Calu3 (cell line): ENCODE results near the gene GSG1. TPM values are rescaled to one million over a fixed set of nuclear protein-coding genes. Genes with fewer than 3 reads are reported as not detected.

Experiments used
- BruUV-seq: library from RNA; stranded (reverse); fragments of 400-500 nt; replicated peaks from 2 replicates; lab custom pipeline; 2021; lab: Mats Ljungman, UMichigan
- CTCF ChIA-PET: fragments of 300-600 bp; sonication (Branson Sonifier 250); formaldehyde crosslinking; loops from one replicate; lab custom pipeline; 2022; ENCODE audit warnings: antibody characterized with exemption; lab: Charles Lee
- DNase-seq: peaks from one replicate; pipeline ENCODE4 v3.0.0; 2022
- H3K27ac Mint-ChIP-seq: one replicate; pipeline ENCODE4 v1.8.0; 2022; ENCODE audit warnings: mixed read lengths; ENCODE audit not compliant: unreplicated experiment
- H3K27me3 Mint-ChIP-seq: one replicate; pipeline ENCODE4 v1.8.0; 2022; ENCODE audit warnings: mixed read lengths; ENCODE audit not compliant: unreplicated experiment
- H3K36me3 Mint-ChIP-seq: one replicate; pipeline ENCODE4 v1.8.0; 2022; ENCODE audit warnings: mild to moderate bottlenecking, moderate library complexity, mixed read lengths; ENCODE audit not compliant: insufficient read depth, unreplicated experiment
- H3K4me1 Mint-ChIP-seq: one replicate; pipeline ENCODE4 v1.8.0; 2022; ENCODE audit warnings: mild to moderate bottlenecking, low read depth, mixed read lengths; ENCODE audit not compliant: unreplicated experiment
- H3K4me3 Mint-ChIP-seq: one replicate; pipeline ENCODE4 v1.8.0; 2022; ENCODE audit warnings: mild to moderate bottlenecking, low read depth, moderate library complexity, mixed read lengths; ENCODE audit not compliant: unreplicated experiment
- H3K9me3 Mint-ChIP-seq: one replicate; pipeline ENCODE4 v1.8.0; 2022; ENCODE audit warnings: low read depth, mixed read lengths; ENCODE audit not compliant: unreplicated experiment
- intact Hi-C: fragments of 100-400 bp; cut with micrococcal nuclease; formaldehyde crosslinking; loops from one replicate; pipeline ENCODE4 v1.10.0; 2022; ENCODE audit not compliant: unreplicated experiment
- total RNA-seq: library from RNA; stranded (reverse); gene quantifications from 2 replicates; pipeline ENCODE4 v1.2.3, GENCODE V29; 2022
- TF ChIP-seq, protein P1 (sequence below): fragments of 200-600 bp; IDR thresholded peaks from one replicate; pipeline ENCODE4 v1.8.0; 2022; ENCODE audit warnings: antibody characterized with exemption; ENCODE audit not compliant: unreplicated experiment

The GSG1 gene
- total RNA-seq, 1 experiment from 2014 or later: not detected

DNA sequence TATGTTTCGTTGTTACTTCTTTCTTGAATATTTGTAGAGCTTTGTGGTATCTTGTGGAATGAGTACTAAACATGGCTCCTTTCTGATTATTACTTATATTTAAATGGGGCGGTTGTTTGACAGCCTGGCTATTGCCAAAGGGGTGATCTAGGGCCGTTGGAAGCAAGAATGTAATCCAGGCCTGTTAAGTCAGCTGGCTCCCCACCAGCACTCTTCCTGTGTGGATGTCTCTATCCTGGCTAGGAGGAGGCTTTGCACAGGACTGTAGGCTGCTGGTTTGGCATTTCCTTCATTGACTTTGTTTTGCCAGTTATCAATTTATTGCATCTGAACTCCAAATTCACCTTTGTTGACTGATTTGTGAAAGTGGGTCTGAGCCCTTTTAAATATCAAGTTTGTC is 53.7 kb downstream of the GSG1 start:
- intact Hi-C loops: no loop called here
- H3K4me3 Mint-ChIP-seq: no peak overlapping the region
- BruUV-seq: no TSS peak
- H3K9me3 Mint-ChIP-seq: peaks cover 3% of the 10 kb centered on the region
- no peak for DNase-seq
- H3K27me3 Mint-ChIP-seq: peaks cover 5% of the 10 kb centered on the region
- H3K36me3 Mint-ChIP-seq: peaks cover under 1% of the 10 kb centered on the region
- TF ChIP-seq, protein P1, sequence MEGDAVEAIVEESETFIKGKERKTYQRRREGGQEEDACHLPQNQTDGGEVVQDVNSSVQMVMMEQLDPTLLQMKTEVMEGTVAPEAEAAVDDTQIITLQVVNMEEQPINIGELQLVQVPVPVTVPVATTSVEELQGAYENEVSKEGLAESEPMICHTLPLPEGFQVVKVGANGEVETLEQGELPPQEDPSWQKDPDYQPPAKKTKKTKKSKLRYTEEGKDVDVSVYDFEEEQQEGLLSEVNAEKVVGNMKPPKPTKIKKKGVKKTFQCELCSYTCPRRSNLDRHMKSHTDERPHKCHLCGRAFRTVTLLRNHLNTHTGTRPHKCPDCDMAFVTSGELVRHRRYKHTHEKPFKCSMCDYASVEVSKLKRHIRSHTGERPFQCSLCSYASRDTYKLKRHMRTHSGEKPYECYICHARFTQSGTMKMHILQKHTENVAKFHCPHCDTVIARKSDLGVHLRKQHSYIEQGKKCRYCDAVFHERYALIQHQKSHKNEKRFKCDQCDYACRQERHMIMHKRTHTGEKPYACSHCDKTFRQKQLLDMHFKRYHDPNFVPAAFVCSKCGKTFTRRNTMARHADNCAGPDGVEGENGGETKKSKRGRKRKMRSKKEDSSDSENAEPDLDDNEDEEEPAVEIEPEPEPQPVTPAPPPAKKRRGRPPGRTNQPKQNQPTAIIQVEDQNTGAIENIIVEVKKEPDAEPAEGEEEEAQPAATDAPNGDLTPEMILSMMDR: no peak
- CTCF ChIA-PET: interaction anchor here (0.6 kb wide), 1 partner anchor 56 kb away, joined by 6 read pairs; no protein-coding TSS in a partner anchor
- no peaks in the 10 kb centered on the region for H3K4me1 Mint-ChIP-seq
- no peak overlapping the region for H3K27ac Mint-ChIP-seq

DNA sequence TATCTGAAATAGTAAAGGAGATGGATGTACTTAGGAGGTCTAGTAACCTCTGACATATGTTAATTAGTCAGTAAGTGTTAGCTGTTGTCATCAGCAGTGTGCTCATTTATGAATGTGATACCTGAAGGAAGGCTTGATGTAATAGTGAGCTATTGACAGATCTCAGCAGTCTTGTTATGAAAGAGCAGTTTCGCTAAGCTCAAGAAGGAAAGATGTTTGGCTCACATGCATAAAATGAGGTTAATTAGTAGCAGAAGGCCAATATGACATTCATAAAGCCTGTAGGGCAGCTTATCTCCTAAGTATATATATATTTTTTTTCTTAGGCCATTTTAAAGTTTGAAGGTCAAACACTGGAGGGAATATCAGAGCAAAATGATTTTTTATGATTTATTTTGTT is 56.5 kb downstream of the GSG1 start:
- no peaks in the 10 kb centered on the region for H3K9me3 Mint-ChIP-seq
- peaks cover 11% of the 10 kb centered on the region for H3K36me3 Mint-ChIP-seq
- TF ChIP-seq, protein P1: no peak
- CTCF ChIA-PET: interaction anchor here (0.6 kb wide), 1 partner anchor 26 kb away, joined by 3 read pairs; no protein-coding TSS in a partner anchor
- H3K4me3 Mint-ChIP-seq: no peak overlapping the region
- intact Hi-C loops: no loop called here
- peaks cover 21% of the 10 kb centered on the region for H3K27me3 Mint-ChIP-seq
- H3K4me1 Mint-ChIP-seq: no peaks in the 10 kb centered on the region
- no peak for DNase-seq
- no peak overlapping the region for H3K27ac Mint-ChIP-seq
- no TSS peak for BruUV-seq

DNA sequence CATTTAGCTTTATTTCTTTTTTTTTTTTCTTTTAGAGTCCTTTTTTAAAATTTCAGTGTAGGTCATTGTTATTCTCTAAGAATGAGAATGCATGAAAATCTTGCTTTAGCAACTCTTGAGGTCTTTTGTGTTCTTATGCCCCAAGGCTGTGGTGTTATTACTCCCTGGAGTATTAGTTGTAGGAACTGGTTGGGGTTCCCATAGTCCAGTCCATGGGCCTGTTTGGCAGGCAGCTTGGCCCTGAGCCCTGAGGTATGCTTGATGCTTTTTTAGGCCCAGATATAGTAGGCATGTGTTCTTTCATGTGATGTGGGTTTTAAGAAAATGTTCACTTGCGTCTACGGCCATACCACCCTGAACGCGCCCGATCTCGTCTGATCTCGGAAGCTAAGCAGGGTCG is 57.7 kb downstream of the GSG1 start:
- Mint-ChIP-seq H3K9me3 (no peaks in the 10 kb centered on the region), H3K4me1 (no peaks in the 10 kb centered on the region), H3K36me3 (peaks cover 11% of the 10 kb centered on the region), H3K27ac (no peak overlapping the region), H3K27me3 (peaks cover 32% of the 10 kb centered on the region), H3K4me3 (no peak overlapping the region)
- no peak for DNase-seq
- TF ChIP-seq, protein P1: no peak
- intact Hi-C loops: no loop called here
- no TSS peak for BruUV-seq
- CTCF ChIA-PET: no interaction called here

DNA sequence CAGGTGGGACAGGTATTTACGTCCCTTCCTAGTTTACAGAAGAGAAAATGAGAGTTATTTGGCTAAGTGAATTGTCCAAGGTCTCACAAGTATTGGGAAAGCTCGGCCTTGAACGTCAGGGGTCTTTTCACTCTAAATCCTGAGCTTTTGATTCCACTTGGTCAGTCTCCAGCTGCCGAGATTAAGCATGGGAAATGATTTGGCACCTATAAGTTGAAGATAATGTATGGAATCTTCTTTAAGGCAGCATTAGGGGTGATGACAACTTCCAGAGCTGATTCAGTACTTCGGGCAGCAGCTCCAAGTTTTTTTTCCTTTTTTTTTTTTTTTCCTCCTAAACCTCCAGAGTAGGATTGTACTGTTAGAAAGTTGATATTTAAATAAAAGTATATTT is 58.6 kb downstream of the GSG1 start:
- no TSS peak for BruUV-seq
- Mint-ChIP-seq H3K36me3 (peaks cover 11% of the 10 kb centered on the region), H3K9me3 (no peaks in the 10 kb centered on the region), H3K4me3 (peak overlapping the region; percentile 80), H3K27ac (no peak overlapping the region), H3K4me1 (no peaks in the 10 kb centered on the region), H3K27me3 (peaks cover 41% of the 10 kb centered on the region)
- intact Hi-C loops: no loop called here
- TF ChIP-seq, protein P1: no peak
- CTCF ChIA-PET: interaction anchor here (0.7 kb wide), 1 partner anchor 1122 kb away, joined by 5 read pairs; no protein-coding TSS in a partner anchor
- DNase-seq: no peak
